ENCODE results near the gene TTYH2.

TTYH2 gene

DNA sequence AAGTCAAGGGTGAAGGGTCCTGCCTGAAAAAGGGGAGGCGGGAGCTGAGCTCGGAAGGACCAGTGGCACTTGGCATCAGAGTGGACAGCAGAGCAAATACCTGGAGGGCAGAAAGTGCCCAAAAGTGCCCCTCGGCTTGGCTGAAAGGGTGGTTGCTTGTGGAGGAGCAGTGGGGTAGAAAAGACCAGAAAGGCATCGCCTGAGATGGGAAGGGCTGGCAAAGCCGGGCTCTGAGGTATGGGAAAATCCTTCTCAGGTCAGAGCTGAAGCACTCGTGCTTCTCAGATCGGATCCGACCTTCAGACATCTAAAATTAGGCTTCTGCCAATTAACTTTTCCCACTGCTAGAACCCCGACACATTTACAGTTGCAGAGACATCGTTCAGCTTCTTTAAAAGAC, 11.4 kb upstream of the TTYH2 start:
- TF ChIP-seq, protein P1, sequence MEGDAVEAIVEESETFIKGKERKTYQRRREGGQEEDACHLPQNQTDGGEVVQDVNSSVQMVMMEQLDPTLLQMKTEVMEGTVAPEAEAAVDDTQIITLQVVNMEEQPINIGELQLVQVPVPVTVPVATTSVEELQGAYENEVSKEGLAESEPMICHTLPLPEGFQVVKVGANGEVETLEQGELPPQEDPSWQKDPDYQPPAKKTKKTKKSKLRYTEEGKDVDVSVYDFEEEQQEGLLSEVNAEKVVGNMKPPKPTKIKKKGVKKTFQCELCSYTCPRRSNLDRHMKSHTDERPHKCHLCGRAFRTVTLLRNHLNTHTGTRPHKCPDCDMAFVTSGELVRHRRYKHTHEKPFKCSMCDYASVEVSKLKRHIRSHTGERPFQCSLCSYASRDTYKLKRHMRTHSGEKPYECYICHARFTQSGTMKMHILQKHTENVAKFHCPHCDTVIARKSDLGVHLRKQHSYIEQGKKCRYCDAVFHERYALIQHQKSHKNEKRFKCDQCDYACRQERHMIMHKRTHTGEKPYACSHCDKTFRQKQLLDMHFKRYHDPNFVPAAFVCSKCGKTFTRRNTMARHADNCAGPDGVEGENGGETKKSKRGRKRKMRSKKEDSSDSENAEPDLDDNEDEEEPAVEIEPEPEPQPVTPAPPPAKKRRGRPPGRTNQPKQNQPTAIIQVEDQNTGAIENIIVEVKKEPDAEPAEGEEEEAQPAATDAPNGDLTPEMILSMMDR (IDR thresholded peaks at IDR 0.05), result no peak
- H3K36me3 ChIP-seq, result peaks cover 21% of the 10 kb centered on the region
- peaks cover 46% of the 10 kb centered on the region for H3K27me3 ChIP-seq
- H3K4me3 ChIP-seq (ENCODE audit: low read depth in 1 of 2, low read length in 1 of 2), result no peak overlapping the region
- peaks cover 21 to 24% of the 10 kb centered on the region in 2 experiments for H3K4me1 ChIP-seq (ENCODE audit: control insufficient read depth in 1 of 2, insufficient read depth in 1 of 2, low read depth in 1 of 2, low read length in 1 of 2)
- H3K27ac ChIP-seq, result no peak overlapping the region
- no peaks in the 10 kb centered on the region for H3K9me3 ChIP-seq

DNA sequence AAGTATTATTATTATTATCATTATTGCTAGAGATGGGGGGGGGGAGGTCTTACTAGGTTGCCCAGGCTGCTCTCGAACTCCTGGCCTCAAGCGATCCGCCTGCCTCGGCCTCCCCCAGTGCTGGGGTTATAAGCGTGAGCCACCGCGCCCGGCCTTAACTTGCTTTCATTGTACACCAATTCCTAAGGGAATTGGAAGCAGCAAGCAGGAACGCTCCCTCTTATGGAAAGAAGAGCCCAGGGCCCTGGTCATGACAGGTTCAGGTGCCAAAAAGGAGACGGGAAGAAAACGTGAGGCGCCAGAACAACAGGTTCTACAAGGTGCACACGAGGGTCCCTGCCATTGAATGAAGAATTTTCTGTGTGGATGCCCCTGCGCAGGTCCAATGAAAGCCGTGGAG, 10.4 kb upstream of the TTYH2 start:
- H3K36me3 ChIP-seq, result peaks cover 28% of the 10 kb centered on the region
- H3K9me3 ChIP-seq, result no peaks in the 10 kb centered on the region
- TF ChIP-seq, protein P1 (IDR thresholded peaks at IDR 0.05), result no peak
- H3K4me1 ChIP-seq (ENCODE audit: control insufficient read depth in 1 of 2, insufficient read depth in 1 of 2, low read depth in 1 of 2, low read length in 1 of 2), result peaks cover 21 to 24% of the 10 kb centered on the region in 2 experiments
- H3K27me3 ChIP-seq, result peaks cover 46% of the 10 kb centered on the region
- peak overlapping the region in 1 of 2 experiments; percentile 77 for H3K4me3 ChIP-seq (ENCODE audit: low read depth in 1 of 2, low read length in 1 of 2)
- no peak overlapping the region for H3K27ac ChIP-seq

DNA sequence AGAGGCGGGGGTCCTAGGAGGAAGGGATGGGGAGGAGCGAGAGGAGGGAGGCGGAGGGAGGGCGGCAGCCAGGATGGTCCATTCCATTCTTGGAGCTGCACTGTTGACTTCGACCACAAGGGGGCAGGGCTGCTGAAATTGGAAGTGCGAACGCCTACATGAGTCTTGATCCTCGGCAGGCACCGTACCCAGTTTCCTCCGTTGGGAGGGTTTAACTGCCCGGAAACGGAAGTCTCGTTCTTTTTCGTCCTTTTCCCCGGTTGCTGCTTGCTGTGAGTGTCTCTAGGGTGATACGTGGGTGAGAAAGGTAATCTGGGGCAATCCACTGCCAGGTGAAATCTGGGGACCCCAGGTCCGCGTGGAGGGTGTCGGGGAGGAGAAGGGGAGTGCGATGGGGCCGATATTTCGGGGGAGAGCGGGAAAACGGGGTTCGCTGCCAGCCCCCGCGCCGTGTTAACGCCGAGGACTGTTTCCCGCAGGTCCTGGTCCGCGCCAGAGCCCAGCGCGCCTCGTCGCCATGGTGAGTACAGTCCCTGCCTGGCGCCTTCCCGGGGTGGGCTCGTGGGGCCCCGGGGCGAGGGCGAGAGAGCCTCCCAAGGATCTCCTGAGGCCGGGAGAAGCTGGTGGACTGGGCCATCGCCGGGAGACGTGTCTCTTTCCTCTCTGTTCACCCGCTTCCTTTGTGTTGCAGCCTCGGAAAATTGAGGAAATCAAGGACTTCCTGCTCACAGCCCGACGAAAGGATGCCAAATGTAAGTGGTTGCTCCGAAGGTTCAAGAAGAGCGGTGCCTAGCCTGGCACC, 9.7 kb upstream of the TTYH2 start, which contains the start of gene RPL38:
RPL38 (plus strand) TSS at position 240 of the 802 bp plus-strand sequence; CDS start at position 518, 278 bp downstream.
- H3K4me3 ChIP-seq (ENCODE audit: low read depth in 1 of 2, low read length in 1 of 2), result peak within 1 kb of the TSS; percentile 77 to 96
- H3K36me3 ChIP-seq, result peaks cover 35% of the 10 kb centered on the region
- H3K9me3 ChIP-seq, result no peaks in the 10 kb centered on the region
- peak within 1 kb of the TSS; percentile 72 for H3K27ac ChIP-seq
- TF ChIP-seq, protein P1 (IDR thresholded peaks at IDR 0.05), result peak; percentile 98
- H3K4me1 ChIP-seq (ENCODE audit: control insufficient read depth in 1 of 2, insufficient read depth in 1 of 2, low read depth in 1 of 2, low read length in 1 of 2), result peaks cover 21 to 24% of the 10 kb centered on the region in 2 experiments
- peaks cover 44% of the 10 kb centered on the region for H3K27me3 ChIP-seq

DNA sequence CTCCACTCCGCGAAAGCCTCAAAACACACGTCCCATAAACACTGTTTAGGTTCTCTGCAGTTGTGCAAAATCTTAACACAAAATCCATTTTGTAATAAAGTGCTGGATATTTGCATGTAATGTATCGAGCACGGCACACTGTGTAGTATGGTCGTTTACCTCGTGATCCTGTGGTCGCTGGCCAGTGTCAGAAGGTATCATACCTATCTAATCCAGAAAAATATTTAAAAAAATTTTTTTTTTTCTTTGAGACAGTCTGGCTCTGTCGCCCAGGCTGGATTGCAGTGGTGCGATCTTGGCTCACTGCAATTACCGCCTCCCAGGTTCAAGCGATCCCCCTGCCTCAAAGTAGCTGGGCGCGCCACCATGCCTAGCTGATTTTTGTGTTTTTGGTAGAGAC, 8.9 kb upstream of the TTYH2 start:
- Histone ChIP-seq H3K27ac (peak overlapping the region; percentile 72), H3K36me3 (peaks cover 43% of the 10 kb centered on the region)

DNA sequence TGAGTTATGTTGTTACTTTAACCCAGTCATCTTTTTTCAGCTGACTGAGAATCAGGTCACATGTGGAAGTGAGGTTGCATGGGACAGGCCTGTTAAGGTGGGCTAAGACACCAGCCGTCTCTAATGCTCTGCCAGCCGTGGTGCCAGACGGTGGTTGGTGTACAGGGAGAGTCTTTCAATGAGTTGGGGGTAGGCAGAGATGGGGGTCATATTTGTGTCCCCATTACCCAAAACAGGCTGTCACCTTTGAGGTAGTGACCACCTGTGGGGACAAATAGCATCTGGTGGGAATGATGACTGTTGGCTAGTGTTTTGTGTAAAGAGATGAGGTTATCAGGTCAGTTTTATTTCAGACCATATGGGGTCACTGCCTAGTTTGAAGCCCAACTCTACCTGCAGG, 8.1 kb upstream of the TTYH2 start:
- TF ChIP-seq, protein P1 (IDR thresholded peaks at IDR 0.05), result no peak

More for the DNA sequence above, 8.9 kb upstream of the TTYH2 start:
- Histone ChIP-seq H3K9me3 (no peaks in the 10 kb centered on the region), H3K27me3 (peaks cover 36% of the 10 kb centered on the region), H3K4me3 (ENCODE audit: low read depth in 1 of 2, low read length in 1 of 2) (peak overlapping the region; percentile 77 to 96), H3K4me1 (ENCODE audit: control insufficient read depth in 1 of 2, insufficient read depth in 1 of 2, low read depth in 1 of 2, low read length in 1 of 2) (peaks cover 21% of the 10 kb centered on the region in 2 experiments)
- TF ChIP-seq, protein P1 (IDR thresholded peaks at IDR 0.05), result no peak

More for the DNA sequence above, 8.1 kb upstream of the TTYH2 start:
- Histone ChIP-seq H3K9me3 (no peaks in the 10 kb centered on the region), H3K27me3 (peaks cover 28% of the 10 kb centered on the region), H3K27ac (no peak overlapping the region), H3K4me3 (ENCODE audit: low read depth in 1 of 2, low read length in 1 of 2) (no peak overlapping the region), H3K36me3 (peaks cover 51% of the 10 kb centered on the region), H3K4me1 (ENCODE audit: control insufficient read depth in 1 of 2, insufficient read depth in 1 of 2, low read depth in 1 of 2, low read length in 1 of 2) (peaks cover 18 to 21% of the 10 kb centered on the region in 2 experiments)

All from neutrophil (primary cell).